Activated CD4-positive, alpha-beta T cell treated with anti-CD3 and anti-CD28 coated beads for 1 hour (primary cell): Measurements from ENCODE around the gene SLC9A3.

ENCODE experiments used
- DNase-seq: peaks from one replicate; pipeline ENCODE4 v3.0.0-alpha.2; 2020

The SLC9A3 gene

DNA sequence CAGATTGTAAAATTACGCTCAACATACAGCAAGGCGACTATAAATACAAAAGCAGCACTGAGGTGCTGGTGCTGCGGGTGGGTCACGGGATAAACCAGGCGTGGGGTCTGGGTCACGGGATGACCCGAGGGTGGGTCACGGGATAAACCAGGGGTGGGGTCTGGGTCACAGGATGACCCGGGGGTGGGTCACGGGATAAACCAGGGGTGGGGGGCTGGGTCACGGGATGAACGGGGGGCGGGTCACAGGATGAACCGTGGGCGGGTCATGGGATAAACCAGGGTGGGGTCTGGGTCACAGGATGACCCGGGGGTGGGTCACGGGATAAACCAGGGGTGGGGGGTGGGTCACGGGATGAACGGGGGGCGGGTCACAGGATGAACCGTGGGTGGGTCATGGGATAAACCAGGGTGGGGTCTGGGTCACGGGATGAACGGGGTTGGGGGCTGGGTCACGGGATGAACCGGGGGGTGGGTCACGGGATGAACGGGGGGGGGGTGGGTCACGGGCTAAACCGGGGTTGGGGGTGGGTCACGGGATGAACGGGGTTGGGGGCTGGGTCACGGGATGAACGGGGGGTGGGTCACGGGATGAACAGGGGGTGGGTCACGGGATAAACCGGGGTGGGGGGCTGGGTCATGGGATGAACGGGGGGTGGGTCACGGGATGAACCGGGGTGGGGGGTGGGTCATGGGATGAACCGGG lies 30.2 kb upstream of the SLC9A3 start:
- no peak for DNase-seq

DNA sequence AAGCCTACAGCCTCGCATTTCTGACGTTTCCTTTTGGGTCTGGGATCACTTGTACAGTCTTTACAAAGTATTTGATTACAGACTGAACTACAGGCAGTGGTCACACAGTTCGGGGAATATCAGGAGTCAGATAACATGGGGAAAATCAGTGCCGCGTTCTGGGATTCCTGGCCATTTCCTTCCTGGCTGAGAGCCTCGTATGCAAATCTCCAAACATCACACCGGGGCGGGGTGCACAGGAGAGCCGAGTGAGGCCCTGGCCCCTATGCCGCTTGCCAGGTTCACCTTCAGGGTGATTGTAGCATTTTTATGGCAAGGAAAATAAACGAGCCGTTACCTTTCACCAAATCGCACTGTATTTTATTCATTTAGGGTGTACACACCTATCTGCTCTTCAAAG lies 29.6 kb upstream of the SLC9A3 start:
- DNase-seq, result no peak

DNA sequence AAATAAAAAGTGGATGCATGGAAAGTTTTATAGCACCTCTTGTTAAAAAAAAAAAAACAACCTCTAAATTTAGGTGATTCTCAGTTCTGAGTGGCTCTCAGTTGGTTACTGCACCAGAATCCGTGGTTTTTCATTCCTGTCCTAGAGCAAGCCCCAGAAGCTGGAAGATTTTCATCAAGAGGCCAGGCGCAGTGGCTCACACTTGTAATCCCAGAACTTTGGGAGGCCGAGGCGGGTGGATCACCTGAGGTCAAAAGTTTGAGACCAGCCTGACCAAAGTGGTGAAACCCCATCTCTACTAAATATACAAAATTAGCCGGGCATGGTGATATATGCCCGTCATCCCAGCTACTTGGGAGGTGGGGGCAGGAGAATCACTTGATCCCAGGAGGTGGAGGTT lies 27.2 kb upstream of the SLC9A3 start:
- no peak for DNase-seq

DNA sequence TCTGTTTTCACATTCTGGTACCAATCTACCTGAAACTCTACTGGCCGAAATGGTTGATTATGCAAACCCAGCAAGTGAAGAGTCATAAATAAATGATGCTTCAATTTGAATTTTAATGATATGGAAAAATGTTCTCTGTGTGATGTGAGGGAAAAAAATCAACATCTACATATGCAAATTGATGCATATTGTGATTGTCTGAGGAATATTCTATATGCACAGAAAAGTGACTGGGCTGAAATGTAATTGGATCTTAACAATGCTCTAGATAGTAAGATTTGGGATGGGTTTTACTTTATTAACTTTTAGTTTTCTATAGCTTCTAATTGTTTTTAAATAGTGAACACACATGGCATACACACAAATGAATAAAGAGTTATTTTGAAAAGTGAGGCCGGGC lies 25.0 kb upstream of the SLC9A3 start:
- DNase-seq, result no peak

DNA sequence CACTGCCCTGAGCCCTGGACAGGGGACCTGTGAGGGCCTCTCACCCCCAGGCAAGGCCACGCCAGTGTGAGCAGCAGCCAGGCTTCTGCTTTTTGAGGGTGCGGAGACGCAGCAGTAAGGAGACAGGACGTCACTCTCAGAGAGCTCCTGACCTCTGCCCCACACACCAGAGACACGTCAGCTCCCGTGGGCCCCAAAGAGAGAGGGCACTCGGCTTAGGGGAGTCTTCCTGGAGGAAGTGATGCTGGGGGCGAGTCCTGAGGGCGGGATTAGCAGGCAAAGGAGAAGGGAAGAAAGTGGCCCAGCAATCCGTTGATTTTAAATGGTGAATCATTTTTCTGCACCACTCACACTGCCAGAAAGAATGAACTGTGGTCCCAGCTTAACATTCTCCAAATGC lies 24.0 kb upstream of the SLC9A3 start:
- no peak for DNase-seq

DNA sequence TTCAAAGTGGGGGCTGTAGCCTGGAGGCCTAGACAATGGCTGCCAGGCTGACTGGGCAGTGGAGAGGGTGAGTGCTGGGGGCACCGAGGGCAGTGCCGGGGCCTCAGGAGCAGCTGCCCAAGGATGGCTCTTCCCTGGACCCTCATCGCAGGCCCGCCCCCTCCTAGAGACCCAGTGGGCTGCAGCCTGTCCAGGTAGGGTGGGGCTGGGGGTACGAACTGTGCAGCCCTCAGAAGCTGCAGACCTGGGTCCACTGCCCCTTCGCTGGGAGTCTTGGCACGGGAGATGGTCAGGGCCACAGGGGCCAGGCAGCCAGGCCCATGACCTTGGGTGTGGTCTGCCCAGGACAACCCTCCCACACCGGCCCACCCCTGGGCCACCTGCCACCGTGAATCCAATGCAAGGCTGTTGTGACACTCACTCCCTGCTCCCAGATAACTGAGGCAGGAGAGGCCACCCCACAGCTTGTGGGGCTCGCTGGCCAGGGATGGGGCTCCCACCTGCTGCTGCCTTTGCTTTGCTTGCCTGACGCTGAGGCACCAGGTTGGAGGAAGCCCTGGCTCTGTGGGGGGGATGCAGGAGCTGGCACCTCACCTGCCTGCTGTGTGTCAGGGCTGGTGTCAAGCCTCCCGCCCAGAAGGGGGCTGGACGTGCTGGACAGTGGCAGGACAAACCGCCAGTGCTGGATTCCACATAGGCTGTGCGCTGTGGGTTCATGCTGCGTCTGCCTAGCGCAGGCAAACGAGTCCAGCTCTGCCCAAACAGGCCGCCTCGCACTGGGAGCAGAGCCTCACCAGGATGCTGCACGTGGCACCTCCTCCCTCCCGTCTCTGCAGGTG lies 23.1 kb upstream of the SLC9A3 start:
- DNase-seq, result no peak

DNA sequence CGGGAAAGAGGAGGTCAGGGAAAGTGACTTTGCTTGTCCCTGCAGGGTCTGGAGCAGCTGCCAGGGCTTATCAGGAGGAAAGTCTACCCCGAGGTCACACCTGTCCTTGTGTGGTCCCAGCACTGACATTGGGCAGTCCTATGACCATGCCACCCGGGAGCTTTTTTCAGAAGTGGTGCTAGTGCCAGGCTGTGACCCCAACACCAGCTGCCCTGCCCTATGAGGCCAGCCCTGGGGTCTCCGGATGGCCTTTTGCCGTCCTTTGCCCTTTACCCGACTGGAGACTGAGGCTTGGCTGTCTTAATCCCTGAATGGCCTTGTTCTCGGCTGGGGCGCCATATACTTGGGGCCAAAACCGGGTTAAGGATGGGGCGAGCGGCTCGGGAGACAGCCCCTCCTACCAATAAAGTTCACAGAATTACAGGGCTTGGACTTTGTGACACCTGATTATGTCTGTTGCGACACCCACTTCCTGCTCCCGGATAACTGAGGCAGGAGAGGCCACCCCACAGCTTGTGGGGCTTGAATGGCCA lies 22.2 kb upstream of the SLC9A3 start:
- DNase-seq, result no peak

DNA sequence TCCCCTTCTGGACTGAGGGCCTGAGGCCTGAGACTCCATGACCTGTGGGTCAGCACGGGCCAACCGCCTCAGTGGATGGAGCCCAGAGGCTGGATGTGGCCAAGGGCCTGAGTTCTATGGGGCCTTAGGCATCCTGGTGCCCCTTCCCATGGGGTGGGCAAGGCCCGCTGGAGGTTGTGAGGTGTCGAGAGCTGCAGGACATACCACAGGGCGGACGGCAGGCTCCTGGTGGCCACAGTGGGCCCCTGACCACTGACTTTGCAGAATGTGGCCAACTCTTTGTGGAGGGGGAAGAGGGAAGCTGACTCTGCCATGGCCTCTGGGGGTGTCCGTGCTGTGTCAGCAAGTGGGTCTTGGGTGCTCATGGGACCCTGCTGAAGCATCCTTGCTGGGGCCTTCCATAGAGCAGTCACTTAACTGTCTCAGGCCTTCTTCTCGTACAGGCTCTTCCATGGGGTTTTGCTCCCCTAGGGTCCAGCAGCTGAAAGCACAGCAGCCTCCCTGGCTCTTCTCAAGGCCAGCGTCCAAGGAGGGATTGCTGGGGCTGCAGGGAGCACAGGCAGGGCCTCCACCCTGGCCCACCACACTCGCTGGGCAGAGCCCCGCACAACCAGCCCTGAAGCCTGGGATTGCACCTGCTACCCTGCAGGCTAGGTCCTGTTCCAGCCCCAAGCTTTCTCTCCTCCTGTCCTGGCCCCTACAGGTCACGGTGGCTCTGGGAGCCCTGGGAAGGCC lies 21.6 kb upstream of the SLC9A3 start:
- no peak for DNase-seq

DNA sequence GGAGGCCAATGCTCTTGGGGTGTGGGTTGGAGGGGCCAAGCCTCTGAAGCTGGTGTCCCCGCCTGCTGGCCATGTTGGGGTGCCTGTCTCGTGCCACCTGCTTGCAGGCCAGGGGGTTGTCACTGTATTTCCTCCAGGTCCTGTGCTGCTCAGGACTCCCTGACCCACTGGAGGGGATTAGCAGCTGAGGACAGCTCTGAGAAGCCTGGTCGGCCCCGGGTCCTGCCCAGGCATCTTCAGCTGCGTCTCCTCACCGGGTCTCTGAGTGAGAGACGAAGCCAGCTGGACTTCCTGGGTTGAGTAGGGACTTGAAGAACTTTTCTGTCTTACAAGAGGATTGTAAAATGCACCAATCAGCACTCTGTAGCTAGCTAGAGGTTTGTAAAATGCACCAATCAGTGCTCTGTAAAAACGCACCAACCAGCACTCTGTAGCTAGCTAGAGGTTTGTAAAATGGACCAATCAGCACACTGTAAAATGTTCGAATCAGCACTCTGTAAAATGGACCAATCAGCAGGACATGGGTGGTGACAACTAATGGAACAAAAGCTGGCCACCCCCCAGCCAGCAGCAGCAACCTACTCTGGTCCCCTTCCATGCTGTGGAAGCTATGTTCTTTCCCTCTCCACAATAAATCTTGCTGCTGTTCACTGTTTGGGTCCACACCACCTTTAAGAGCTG lies 20.6 kb upstream of the SLC9A3 start:
- DNase-seq, result no peak

DNA sequence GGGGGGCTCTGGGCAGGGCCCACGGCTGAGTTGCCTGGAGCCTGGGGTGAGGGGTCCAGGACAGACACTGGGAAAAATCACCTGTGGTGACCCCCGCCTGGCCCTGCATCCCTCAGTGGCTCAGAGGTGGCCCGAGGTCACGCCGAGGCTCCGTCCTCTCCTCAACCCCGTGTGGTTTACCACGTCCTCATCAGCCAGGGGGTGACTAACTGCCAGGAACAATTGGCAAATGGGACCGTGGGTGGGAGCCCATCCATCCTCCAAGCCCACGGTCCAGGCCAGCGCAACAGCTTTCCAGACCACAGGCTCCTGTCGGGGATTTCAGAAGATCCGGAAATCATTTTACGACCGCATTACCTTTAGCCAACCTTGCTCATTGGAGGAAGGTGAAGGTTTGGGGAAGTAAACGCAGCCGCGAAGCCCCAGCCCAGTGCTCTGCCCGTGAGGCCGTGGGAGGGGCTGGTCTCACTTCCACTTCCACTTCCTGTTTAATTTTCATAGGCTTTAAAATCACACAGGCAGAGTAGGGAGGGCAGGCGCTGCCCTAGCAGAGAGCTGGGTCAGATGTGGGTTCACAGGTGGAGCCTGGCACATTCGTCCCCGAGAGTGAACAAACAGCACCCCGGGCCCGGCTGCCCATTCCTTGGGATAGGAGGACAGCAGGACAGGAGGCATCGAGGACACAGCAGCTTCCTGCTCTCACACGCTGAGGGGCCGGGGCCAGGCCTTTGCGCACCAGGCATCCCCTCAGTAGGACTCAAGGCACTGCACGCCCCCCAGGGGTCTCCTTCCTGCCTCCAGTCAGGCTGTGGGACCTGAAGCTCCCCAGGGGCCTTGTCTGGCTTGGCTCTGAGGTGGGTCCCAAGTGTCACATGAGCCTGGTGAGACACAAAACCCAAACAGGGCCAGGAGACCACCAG lies 19.8 kb upstream of the SLC9A3 start:
- no peak for DNase-seq

DNA sequence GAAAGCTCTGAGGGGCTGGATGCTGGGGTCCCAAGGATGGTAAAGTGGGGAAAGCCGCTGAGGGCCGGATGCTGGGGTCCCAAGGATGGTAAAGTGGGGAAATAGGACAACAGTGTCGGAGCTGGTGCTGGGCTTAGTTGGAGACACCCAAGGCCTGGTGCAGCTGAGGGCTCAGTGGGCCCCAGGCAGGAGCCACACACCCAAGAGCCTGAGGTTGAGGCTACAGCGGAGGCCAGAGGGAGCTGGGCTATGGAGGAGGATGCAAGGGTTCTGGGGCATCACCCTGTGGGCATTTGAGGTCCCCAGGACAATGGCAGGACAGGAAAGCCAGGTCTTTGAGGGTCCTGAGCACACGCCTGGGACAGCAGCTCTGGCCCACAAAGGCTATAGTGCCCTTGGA lies 19.1 kb upstream of the SLC9A3 start:
- DNase-seq, result no peak

DNA sequence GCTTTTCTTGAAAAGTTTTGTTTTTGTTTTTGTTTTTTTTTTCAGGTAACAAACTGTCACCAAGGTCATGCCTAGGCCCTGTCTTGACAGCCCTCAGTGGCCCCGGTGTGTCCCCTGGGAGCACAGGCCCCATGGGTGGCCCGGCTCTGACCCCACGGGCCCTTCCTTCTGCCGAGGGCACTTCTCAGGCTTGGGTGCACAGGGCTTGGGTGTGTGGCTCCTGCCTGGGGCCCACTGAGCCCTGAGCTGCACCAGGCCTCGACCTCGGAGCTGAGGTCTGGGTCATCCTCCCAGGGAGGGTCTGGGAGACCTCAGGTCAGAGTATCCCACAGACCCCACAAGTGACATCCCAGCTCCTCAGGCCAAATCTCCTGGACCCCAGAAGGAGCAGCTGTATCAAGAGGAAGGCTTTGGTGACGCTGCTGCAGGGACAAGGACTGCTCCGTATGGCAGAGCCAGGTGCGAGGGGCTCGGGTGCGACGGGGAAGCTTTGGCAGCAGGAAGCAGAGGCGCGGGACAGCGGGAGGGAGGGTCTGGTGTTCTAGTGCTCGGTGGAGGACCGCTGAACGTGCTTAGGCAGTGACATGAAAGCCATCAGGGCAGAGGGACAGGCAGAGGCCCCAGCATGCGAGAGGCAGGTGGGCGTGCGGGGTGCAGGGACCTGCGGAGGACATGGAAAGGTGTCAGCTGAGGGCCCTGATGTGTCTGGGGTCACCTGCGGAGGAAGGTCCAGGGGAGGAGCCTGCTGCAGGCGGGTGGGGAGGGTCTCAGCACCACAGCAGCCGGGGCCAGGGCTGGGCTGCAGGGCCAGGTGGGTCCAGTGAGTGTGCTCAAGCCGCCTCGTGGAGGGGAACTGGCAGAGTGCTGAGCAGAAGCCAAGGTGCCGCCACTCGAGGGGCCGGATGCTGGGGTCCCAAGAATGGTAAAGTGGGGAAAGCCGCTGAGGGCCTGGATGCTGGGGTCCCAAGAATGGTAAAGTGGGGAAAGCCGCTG lies 18.4 kb upstream of the SLC9A3 start:
- DNase-seq, result no peak

DNA sequence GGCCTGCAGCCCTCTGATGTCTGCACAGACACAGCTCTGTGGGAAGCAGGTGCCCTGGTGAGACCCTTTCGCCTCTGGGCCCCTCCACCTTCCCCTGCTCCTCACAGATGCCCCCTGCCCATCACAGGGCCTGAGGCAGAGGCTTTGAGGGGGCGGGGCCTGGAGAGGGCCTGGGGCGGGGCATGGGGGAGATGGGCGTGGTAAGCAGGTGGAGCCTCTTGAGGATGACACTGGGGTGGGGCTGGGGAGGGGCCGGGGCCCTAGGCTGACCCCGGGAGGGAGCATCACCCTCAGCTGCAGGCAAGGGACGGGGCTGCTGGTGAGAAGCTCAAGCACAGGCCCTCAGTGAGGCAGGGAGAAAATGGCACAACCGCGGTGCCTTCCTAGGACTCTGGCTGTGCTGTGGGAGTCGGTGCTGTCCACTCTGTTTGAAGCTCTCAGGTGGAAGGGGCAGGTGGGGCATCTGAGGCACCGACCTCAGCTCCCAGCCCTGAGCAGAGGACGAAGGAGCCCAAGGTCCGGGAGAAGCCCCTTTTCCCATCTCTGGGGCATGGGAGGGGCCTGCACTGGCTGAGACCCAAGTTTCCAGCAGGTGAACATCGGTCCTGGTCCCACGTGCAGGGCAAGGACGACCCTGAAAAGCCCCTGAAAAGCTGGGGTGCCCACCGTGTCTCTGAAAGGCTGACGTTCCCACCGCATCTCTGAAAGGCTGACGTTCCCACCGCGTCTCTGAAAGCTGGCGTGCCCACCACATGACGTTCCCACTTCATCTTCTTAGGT lies 17.5 kb upstream of the SLC9A3 start:
- DNase-seq, result no peak

DNA sequence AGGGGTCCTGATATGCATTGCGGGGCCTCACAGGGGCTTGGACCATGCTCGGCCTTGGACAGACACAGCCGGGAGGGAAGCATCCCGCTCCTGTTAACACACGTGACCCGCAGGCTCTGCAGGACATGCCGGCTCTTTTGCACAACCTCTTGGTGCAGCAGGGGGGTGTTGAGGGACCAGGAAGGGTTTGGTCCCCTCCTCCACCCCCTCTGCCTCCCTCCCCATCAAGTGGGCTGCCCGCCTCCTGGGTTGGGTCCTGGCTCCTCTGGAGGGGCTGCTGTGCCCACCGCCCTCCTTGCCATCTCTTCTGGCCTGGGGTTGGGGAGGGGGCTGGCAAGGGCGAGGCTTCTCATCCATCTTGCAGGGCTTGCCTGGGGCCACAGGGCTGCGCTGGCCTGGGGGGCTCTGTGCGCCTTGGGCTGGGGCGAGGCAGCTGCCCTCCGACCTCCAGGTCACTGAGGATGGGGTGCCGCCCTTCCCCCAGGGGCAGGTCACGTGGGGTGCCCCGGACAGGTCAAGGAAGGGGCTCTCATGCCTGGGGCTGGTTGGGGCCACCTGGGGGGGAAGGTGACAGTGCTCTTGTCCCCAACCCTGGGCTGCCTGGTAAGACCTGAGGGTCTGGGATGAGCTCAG lies 16.8 kb upstream of the SLC9A3 start:
- DNase-seq, result no peak

DNA sequence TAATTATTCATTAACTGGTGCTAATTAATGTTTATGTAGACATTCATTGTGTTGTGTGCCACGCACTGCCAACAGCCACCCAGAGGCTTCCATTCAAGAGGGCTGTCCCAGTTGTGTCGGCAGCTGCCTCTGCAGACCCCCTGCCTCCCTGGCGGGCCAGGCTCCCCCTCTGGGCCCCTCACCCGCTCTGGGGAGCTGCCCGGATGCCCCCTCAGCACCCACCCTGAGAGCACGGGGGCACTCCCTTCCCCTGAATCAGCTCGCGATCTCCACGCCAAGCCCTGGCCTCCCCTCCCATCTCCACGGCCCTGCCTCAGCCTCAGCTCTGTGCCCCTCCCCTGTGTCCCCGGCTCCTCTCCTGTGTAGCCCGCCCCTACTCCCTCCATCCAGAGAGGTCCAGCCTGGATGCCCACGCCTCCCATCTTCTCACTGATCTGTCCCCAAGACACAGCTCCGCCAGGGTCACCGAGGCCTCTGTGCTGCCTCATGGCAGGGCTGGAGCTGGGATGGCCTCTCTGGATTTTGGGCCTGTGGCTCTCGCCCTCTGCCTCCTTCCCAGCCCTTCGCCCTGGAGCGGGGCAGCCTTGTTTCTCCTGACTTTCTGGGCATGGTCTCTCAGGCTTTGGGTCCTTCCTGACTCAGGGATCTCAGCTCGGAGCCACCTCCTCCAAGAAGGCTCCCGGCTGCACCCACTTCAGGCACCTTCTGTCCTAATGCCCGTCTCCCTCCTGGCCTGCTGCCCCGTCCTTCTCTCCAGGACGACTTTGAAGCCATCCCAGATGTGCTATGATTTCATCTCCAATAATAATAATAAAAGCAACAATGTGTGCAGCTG lies 16.0 kb upstream of the SLC9A3 start:
- DNase-seq, result no peak

DNA sequence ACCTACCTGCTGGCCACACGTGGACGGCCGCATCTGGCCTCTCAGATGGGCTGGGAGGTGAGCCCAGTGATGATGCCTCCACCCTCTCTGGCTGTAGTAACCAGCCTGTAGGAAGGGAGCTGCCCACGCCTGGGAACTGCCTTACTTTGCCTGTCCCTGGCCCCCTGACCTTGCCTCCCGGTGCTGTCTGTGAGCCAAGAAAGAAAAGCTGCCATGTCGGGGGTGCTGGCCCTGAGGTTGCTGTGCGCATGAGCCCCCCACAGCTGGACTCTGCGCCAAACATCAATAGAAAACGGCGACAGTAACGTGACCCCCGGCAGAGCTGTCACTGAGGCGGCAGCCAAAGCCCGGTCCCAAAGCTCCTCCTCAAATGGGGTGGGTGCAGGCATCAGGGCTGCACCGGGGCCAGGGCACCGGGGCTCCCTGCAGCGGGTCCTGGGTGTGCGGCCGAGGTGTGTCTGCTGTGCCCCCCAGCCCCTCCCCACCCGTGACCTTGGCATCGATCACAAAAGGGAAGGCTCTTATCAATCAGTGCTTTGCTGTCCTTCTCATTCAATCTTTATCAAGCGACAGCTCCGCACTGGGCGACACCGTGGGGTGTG lies 15.3 kb upstream of the SLC9A3 start:
- DNase-seq, result no peak

DNA sequence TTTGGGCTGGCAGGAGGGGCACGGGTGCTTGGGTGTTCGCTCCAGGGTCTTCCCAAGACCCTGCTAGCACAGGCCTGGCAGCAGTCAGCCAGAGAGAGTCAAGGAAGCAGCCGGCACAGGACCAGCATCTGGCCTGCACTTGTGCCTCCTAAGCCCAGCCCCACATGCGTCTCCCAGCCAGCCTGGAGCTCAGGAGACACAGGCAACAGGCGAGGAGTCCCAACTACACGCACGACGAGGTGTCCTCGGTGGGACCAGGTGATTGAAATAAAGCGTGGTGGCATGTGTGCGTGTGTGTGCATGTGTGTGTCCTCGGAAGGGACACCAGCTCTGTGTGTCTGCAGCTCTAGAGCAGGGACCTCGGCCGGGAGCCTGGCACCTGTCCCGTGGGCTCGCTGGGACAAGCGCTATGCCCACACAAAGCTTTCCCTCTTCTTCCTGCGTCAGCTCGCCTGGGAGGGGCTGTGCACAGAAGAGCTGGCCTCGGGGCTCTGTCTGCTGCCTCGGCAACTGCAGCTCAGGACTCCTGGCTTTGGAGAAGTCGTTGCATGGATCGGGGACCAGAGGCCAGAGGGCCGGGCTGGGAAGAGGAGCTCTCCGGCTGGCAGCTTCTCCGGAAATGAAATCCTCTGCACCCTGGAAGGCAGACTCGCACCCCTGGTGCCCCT lies 14.7 kb upstream of the SLC9A3 start:
- no peak for DNase-seq
